ENCODE data around the gene OR51I1.

DNA sequence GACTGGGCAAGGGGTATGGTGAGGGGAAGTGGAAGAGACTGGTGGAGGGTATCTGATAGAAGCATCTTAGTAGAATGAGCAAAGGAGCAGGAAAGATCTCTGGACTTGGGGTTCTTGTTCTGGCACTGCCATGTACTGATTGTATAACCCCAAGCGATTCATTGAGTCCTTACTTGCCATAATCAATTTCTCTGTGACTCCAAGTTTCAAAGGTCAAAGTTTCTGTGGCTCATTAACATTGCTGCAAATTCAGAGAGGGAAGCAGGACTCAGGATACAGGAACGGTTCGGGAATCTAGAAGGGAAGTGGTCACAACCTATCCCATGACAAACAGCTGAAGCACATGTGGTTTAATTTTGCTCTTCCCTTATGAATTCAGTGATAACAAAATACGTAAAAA lies 8.1 kb upstream of the OR51I1 start:
- TF ChIP-seq POLR2A (IDR thresholded peaks at IDR 0.05) (no peak), CTCF (IDR thresholded peaks at IDR 0.05) (no peak)

Data from adrenal gland (tissue), 5 donors.